NB4 (cell line): ENCODE measurements around the gene TLCD3B.

Source experiments
- MYC ChIP-seq: IDR thresholded peaks from 2 replicates; pipeline ENCODE4 v1.6.1; 2011; ENCODE audit warnings: low read depth, low read length
- POLR2A ChIP-seq: IDR thresholded peaks from 2 replicates; pipeline ENCODE4 v1.6.1; 2011; ENCODE audit warnings: mild to moderate bottlenecking; ENCODE audit not compliant: insufficient read length; ENCODE audit errors: extremely low read depth
- TF ChIP-seq, protein P1 (sequence below): IDR thresholded peaks from one replicate; pipeline ENCODE4 v1.5.1; 2012; ENCODE audit warnings: low read depth, low read length

DNA sequence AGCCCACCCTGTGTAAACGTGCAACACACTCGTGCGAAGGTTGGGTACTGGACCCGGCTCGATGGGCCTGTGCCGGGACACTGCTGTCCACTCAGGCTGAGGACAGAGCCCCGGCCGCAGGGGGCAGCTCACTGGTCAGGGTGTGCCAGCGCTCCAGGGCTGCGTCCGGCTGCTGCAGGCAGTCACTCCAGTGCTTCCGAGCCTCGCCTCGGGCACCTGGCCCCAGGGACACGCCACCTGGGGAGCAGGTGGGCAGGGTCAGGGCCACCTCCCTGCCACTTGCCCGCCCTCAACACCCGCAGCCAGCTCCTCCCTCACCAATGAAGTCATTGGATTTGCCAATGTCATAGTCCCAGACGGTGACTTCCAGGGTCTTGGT is 25.0 kb downstream of the TLCD3B start:
- TF ChIP-seq, protein P1, sequence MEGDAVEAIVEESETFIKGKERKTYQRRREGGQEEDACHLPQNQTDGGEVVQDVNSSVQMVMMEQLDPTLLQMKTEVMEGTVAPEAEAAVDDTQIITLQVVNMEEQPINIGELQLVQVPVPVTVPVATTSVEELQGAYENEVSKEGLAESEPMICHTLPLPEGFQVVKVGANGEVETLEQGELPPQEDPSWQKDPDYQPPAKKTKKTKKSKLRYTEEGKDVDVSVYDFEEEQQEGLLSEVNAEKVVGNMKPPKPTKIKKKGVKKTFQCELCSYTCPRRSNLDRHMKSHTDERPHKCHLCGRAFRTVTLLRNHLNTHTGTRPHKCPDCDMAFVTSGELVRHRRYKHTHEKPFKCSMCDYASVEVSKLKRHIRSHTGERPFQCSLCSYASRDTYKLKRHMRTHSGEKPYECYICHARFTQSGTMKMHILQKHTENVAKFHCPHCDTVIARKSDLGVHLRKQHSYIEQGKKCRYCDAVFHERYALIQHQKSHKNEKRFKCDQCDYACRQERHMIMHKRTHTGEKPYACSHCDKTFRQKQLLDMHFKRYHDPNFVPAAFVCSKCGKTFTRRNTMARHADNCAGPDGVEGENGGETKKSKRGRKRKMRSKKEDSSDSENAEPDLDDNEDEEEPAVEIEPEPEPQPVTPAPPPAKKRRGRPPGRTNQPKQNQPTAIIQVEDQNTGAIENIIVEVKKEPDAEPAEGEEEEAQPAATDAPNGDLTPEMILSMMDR = no peak
- TF ChIP-seq POLR2A (no peak), MYC (no peak)
